Measurements from ENCODE around the gene DPEP2.

DNA sequence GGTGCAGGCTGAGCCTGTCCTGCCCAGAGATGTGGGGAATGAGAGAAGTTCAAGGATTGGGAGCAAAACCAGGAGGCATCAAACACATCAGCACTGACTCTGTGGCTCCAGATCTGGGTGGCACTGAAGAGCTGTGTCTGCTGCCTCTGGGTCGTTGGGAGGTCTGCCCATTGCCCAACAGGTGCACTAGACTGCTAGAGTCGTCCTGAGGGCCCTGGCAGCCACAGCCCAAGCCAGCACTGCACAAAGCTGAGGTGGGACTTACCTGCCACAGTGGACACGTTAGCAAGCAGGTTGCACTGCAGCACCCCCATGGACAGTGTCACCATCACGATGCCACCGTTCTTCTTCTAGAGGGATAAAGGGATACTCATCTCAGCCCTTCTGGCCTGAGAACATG lies 22.3 kb downstream of the DPEP2 start:
- TF ChIP-seq CTCF (IDR thresholded peaks at IDR 0.05) (no peak), EZH2phosphoT487 (IDR thresholded peaks at IDR 0.05) (no peak)

Measured in neural progenitor cell (in vitro differentiated cells).